PC-3 (cell line): Measurements from ENCODE around the gene PIN1. TPM values are rescaled to one million over a fixed set of nuclear protein-coding genes. Genes with fewer than 3 reads are reported as not detected.

ENCODE experiments used
- ATAC-seq: fragments of 200-7000 bp; cut with Tn5 transposase; 2 replicates; pipeline ENCODE4 v1.9.1; 2020; ENCODE audit warnings: mild to moderate bottlenecking, moderate library complexity
- BruUV-seq: library from RNA; stranded (reverse); fragments of 400-500 nt; replicated peaks from 2 replicates; lab custom pipeline; 2021; lab: Mats Ljungman, UMichigan
- CTCF ChIA-PET: fragments of 300-600 bp; sonication (Branson Sonifier 250); formaldehyde crosslinking; loops from one replicate; lab custom pipeline; 2022; ENCODE audit warnings: antibody characterized with exemption; lab: Charles Lee
- POLR2A ChIA-PET: fragments of 300-600 bp; sonication (Branson Sonifier 250); formaldehyde crosslinking; loops from one replicate; lab custom pipeline; 2022; ENCODE audit warnings: antibody characterized with exemption; ENCODE audit not compliant: unreplicated experiment; lab: Charles Lee
- DNase-seq: peaks from one replicate; pipeline ENCODE4 v3.0.0-alpha.2; 2015
- H2AFZ ChIP-seq: fragments of 300-600 bp; sonication (generic); 2 replicates; pipeline ENCODE4 v1.6.0; 2016; ENCODE audit warnings: antibody characterized with exemption, low read length
- H3F3A ChIP-seq: fragments of 300-600 bp; sonication (generic); one replicate; pipeline ENCODE4 v1.6.0; 2017; ENCODE audit warnings: antibody characterized with exemption, low read length, control low read depth, mild to moderate bottlenecking; ENCODE audit not compliant: unreplicated experiment
- H3K27ac ChIP-seq: fragments of 300-600 bp; sonication (generic); 2 replicates; pipeline ENCODE4 v1.5.1; 2016; ENCODE audit warnings: mild to moderate bottlenecking, low read length
- H3K27me3 ChIP-seq: fragments of 300-600 bp; sonication (generic); 2 replicates; pipeline ENCODE4 v1.6.1; 2016; ENCODE audit warnings: low read length, mixed read lengths
- H3K36me3 ChIP-seq: fragments of 300-600 bp; sonication (generic); 2 replicates; pipeline ENCODE4 v1.6.1; 2016; ENCODE audit warnings: low read depth, mixed run types, low read length, mixed read lengths
- H3K4me1 ChIP-seq: fragments of 300-600 bp; sonication (generic); 2 replicates; pipeline ENCODE4 v1.5.1; 2016; ENCODE audit warnings: low read length; ENCODE audit not compliant: insufficient read depth
- H3K4me2 ChIP-seq: fragments of 300-600 bp; sonication (generic); 2 replicates; pipeline ENCODE4 v1.6.0; 2016; ENCODE audit warnings: low read length
- H3K4me3 ChIP-seq: fragments of 300-600 bp; sonication (generic); 2 replicates; pipeline ENCODE4 v1.5.1; 2016; ENCODE audit warnings: mild to moderate bottlenecking, low read length, mixed read lengths
- H3K79me2 ChIP-seq: fragments of 300-600 bp; sonication (generic); 2 replicates; pipeline ENCODE4 v1.6.1; 2017; ENCODE audit warnings: low read length, mixed read lengths
- H3K9ac ChIP-seq: fragments of 300-600 bp; sonication (generic); 2 replicates; pipeline ENCODE4 v1.6.0; 2016; ENCODE audit warnings: mild to moderate bottlenecking, low read length
- H3K9me2 ChIP-seq: fragments of 300-600 bp; sonication (generic); replicated peaks from 2 replicates; pipeline ENCODE4 v1.6.1; 2016; ENCODE audit warnings: mixed run types, low read length, mixed read lengths
- H3K9me3 ChIP-seq: fragments of 300-600 bp; sonication (generic); 2 replicates; pipeline ENCODE4 v1.6.1; 2016; ENCODE audit warnings: low read length, mixed read lengths
- H4K20me1 ChIP-seq: fragments of 300-600 bp; sonication (generic); 2 replicates; pipeline ENCODE4 v1.6.1; 2016; ENCODE audit warnings: low read length, mixed read lengths
- EZH2 ChIP-seq: fragments of 300-600 bp; sonication (generic); IDR thresholded peaks from one replicate; pipeline ENCODE4 v1.6.1; 2017; ENCODE audit warnings: antibody characterized with exemption, mild to moderate bottlenecking, low read length; ENCODE audit not compliant: unreplicated experiment
- EZH2phosphoT487 ChIP-seq: fragments of 300-600 bp; sonication (generic); IDR thresholded peaks from 2 replicates; pipeline ENCODE4 v1.6.1; 2018; ENCODE audit warnings: mild to moderate bottlenecking, antibody characterized with exemption, low read length, borderline replicate concordance
- intact Hi-C: fragments of 100-400 bp; cut with micrococcal nuclease; formaldehyde crosslinking; loops from 2 replicates; pipeline ENCODE4 v1.9.0; 2023
- total RNA-seq: library from RNA; depleted of rRNA; stranded (reverse); fragments of >200 nt; gene quantifications from 2 replicates; pipeline ENCODE4 v1.2.3, GENCODE V29; 2014
- TF ChIP-seq, protein P1 (sequence below): fragments of 300-600 bp; sonication (generic); conservative IDR thresholded peaks from 2 replicates; pipeline ENCODE4 v1.5.1; 2017; ENCODE audit warnings: antibody characterized with exemption, low read depth, mild to moderate bottlenecking, low read length

Gene PIN1
- total RNA-seq, 1 experiment from 2014 or later, result 314 TPM

DNA sequence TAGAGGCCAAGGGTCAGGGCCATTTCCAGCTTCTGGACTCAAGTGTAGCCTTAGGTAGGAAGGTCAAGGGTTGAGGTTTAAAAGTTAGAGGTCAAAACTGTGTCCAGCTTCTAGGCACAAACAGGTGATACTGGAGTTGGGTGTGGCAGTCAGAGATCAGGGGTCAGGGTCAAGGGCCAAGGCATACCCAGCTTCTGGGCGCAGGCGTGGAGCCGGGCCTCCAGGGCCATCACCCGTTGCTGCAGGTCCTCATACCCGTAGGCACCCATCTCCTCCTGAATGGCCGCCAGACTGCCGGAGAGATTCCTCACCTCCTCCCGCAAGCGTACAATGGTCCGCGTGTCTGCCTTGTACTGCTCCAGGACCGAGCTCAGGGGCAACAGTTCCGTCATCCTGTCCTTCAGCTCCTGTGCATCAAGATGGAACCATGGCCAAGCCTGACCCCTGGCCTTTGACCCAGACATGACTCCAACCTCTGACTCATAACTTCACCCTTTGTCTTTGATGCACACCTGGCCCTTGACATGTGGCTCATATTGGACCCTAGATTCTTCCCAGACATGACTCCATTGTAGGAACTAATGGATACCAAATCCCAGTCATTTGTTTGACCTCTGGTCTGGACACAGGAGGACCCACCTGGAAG, 22.1 kb downstream of the PIN1 start:
- no peaks in the 10 kb centered on the region for H3F3A ChIP-seq
- no peaks in the 10 kb centered on the region for H3K4me1 ChIP-seq
- no peaks in the 10 kb centered on the region for H3K27me3 ChIP-seq
- CTCF ChIA-PET, result no interaction called here
- no peaks in the 10 kb centered on the region for H3K9me3 ChIP-seq
- H3K79me2 ChIP-seq, result no peaks in the 10 kb centered on the region
- ATAC-seq, result no peak
- H2AFZ ChIP-seq, result no peak overlapping the region
- no peaks in the 10 kb centered on the region for H4K20me1 ChIP-seq
- H3K9ac ChIP-seq, result no peak overlapping the region
- H3K27ac ChIP-seq, result no peak overlapping the region
- TF ChIP-seq EZH2 (no peak), EZH2phosphoT487 (no peak)
- TF ChIP-seq, protein P1, sequence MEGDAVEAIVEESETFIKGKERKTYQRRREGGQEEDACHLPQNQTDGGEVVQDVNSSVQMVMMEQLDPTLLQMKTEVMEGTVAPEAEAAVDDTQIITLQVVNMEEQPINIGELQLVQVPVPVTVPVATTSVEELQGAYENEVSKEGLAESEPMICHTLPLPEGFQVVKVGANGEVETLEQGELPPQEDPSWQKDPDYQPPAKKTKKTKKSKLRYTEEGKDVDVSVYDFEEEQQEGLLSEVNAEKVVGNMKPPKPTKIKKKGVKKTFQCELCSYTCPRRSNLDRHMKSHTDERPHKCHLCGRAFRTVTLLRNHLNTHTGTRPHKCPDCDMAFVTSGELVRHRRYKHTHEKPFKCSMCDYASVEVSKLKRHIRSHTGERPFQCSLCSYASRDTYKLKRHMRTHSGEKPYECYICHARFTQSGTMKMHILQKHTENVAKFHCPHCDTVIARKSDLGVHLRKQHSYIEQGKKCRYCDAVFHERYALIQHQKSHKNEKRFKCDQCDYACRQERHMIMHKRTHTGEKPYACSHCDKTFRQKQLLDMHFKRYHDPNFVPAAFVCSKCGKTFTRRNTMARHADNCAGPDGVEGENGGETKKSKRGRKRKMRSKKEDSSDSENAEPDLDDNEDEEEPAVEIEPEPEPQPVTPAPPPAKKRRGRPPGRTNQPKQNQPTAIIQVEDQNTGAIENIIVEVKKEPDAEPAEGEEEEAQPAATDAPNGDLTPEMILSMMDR, result no peak
- POLR2A ChIA-PET, result no interaction called here
- DNase-seq, result no peak
- no peaks in the 10 kb centered on the region for H3K36me3 ChIP-seq
- H3K9me2 ChIP-seq, result no peaks in the 10 kb centered on the region
- no peak overlapping the region for H3K4me3 ChIP-seq
- no peak overlapping the region for H3K4me2 ChIP-seq
- intact Hi-C loops, result no loop called here
- no TSS peak for BruUV-seq

DNA sequence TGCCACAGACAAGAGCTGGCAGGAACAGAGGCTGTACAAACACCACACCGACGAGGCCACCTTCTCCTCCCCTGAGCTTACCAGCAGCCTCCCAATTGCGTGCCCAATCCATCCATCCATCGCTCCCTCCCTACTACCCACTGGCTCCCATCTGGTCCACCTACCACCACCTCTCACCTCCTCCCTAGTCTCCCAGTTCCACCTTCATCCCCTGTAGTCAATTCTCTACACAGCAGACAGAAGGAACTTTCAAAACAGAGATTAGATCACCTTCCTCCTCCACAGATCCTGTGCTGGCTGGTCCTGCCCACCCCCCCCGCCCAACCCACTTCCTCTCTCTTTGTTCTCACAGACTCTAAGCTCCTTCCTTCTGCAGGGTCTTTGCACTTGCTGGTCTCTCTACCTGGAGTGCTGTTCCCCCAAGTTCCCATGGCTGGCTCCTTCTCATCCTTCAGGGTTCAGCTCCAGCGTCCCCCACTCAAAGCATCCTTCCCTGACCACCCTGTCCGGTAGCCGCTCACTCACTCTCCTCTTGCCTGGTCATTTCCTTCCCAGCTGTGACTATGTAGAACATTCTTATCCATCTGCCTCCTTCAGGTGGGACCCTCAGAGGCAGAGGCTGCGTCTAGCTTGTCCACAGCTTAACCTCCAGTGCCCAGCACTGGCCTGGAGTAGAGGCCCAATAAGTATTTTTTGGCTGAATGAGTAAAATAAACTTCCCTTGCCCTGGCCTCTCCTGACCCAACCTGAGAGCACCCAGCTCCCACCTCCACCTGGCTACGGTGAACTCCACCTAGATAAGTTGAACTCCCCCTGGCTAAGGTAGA, 23.0 kb downstream of the PIN1 start:
- H3K4me2 ChIP-seq, result no peak overlapping the region

DNA sequence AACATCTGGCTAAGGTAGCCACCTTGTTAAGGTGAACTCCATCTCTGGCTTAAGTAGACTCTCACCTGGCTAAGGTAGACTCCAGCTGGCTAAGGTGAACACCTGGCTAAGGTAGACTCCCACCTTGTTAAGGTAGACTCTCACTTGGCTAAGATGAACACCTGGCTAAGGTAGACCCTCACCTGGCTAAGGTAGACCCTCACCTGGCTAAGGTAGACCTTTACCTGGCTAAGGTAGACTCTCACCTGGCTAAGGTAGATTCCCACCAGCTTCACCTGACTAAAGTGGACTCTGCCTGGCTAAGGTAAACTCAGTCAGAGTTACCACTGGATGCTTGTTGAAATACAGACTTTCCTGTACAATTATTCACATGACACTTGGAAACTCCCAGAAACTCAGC, 23.6 kb downstream of the PIN1 start:
- ChIA-PET CTCF (no interaction called here), POLR2A (no interaction called here)
- H3K79me2 ChIP-seq, result no peaks in the 10 kb centered on the region
- no peaks in the 10 kb centered on the region for H3K4me1 ChIP-seq
- no peak overlapping the region for H3K27ac ChIP-seq
- BruUV-seq, result no TSS peak
- no peaks in the 10 kb centered on the region for H3K27me3 ChIP-seq
- no peak for DNase-seq
- TF ChIP-seq, protein P1, result no peak
- no peak for TF ChIP-seq EZH2
- no peak for TF ChIP-seq EZH2phosphoT487
- intact Hi-C loops, result no loop called here
- H3F3A ChIP-seq, result no peaks in the 10 kb centered on the region
- H3K9me3 ChIP-seq, result no peaks in the 10 kb centered on the region
- no peak for ATAC-seq
- no peak overlapping the region for H3K9ac ChIP-seq
- H3K9me2 ChIP-seq, result no peaks in the 10 kb centered on the region
- H3K4me3 ChIP-seq, result no peak overlapping the region
- no peak overlapping the region for H3K4me2 ChIP-seq
- H4K20me1 ChIP-seq, result no peaks in the 10 kb centered on the region
- H3K36me3 ChIP-seq, result no peaks in the 10 kb centered on the region
- H2AFZ ChIP-seq, result no peak overlapping the region

More for the DNA sequence above, 23.0 kb downstream of the PIN1 start:
- Histone ChIP-seq H3K4me3 (no peak overlapping the region), H3K79me2 (no peaks in the 10 kb centered on the region), H4K20me1 (no peaks in the 10 kb centered on the region), H3K9me2 (no peaks in the 10 kb centered on the region), H3K9ac (no peak overlapping the region), H3K9me3 (no peaks in the 10 kb centered on the region), H3K36me3 (no peaks in the 10 kb centered on the region), H3F3A (no peaks in the 10 kb centered on the region), H3K27me3 (no peaks in the 10 kb centered on the region), H3K4me1 (no peaks in the 10 kb centered on the region), H2AFZ (no peak overlapping the region), H3K27ac (no peak overlapping the region)
- ChIA-PET CTCF (no interaction called here), POLR2A (no interaction called here)
- intact Hi-C loops, result no loop called here
- no peak for DNase-seq
- BruUV-seq, result no TSS peak
- TF ChIP-seq EZH2phosphoT487, result no peak
- no peak for ATAC-seq
